Vagina (tissue), 2 donors: ENCODE measurements around the gene CHN1. TPM values are rescaled to one million over a fixed set of nuclear protein-coding genes. Genes with fewer than 3 reads are reported as not detected.
A peak's percentile ranks its signal among the peaks of the same experiment; 100 is the strongest.

Experiments
- DNase-seq, 2 donors: peaks; one replicate each; pipeline ENCODE4 v3.0.0-alpha.2; 2017; ENCODE audit errors: extremely low spot score in 2 of 2
- H3K27ac ChIP-seq: fragments of 200-600 bp; sonication (generic); one replicate; pipeline ENCODE4 v1.5.1; 2019
- H3K27me3 ChIP-seq: fragments of 200-600 bp; sonication (generic); one replicate; pipeline ENCODE4 v1.5.1; 2019
- H3K36me3 ChIP-seq, 2 donors: fragments of 200-600 bp; sonication (generic); one replicate each; pipeline ENCODE4 v1.5.1; 2017 to 2019
- H3K4me1 ChIP-seq: fragments of 200-600 bp; sonication (generic); one replicate; pipeline ENCODE4 v1.5.1; 2019
- H3K4me3 ChIP-seq, 2 donors: fragments of 200-600 bp; sonication (generic); 1 replicate in 1 of 2; 2 replicates in 1 of 2; pipeline ENCODE4 v1.5.1; 2016 to 2019
- H3K9me3 ChIP-seq: fragments of 200-600 bp; sonication (generic); one replicate; pipeline ENCODE4 v1.5.1; 2019
- CTCF ChIP-seq, 3 experiments: fragments of 450-650 bp in 2 of 3; fragments of 200-600 bp in 1 of 3; sonication (generic) in 1 of 3; IDR thresholded peaks; one replicate each; pipeline ENCODE4 v1.5.1; 2017 to 2019; ENCODE audit warnings: antibody characterized with exemption in 3 of 3, mild to moderate bottlenecking in 2 of 3, moderate library complexity in 2 of 3
- POLR2A ChIP-seq, 2 donors: fragments of 450-650 bp; IDR thresholded peaks; one replicate each; pipeline ENCODE4 v1.6.1; 2017; ENCODE audit warnings: antibody characterized with exemption in 2 of 2, mild to moderate bottlenecking in 2 of 2, moderate library complexity in 2 of 2
- POLR2AphosphoS5 ChIP-seq, 2 donors: sonication (generic); formaldehyde crosslinking; IDR thresholded peaks; one replicate each; pipeline ENCODE4 v1.9.0; 2017; ENCODE audit warnings: antibody characterized with exemption in 2 of 2, mild to moderate bottlenecking in 2 of 2, low read depth in 1 of 2; ENCODE audit not compliant: insufficient read depth in 1 of 2
- intact Hi-C: fragments of 100-400 bp; cut with DNase I; formaldehyde crosslinking; loops from one replicate; pipeline ENCODE4 v1.15.1; 2023
- total RNA-seq: library from RNA; depleted of rRNA; stranded (reverse); fragments of >200 nt; gene quantifications from one replicate; pipeline ENCODE4 v1.2.3, GENCODE V29; 2016

Gene CHN1
- total RNA-seq, 1 donor from 2014 or later, result 9.6 TPM

- Histone ChIP-seq H3K27me3 (no peaks in the 10 kb centered on the region), H3K9me3 (no peaks in the 10 kb centered on the region), H3K27ac (no peak overlapping the region), H3K4me1 (peaks cover 9% of the 10 kb centered on the region), H3K4me3 (no peak overlapping the region), H3K36me3 (no peaks in the 10 kb centered on the region)
- intact Hi-C loops, result no loop called here
- no peak for DNase-seq
- TF ChIP-seq POLR2AphosphoS5 (IDR thresholded peaks at IDR 0.05; ENCODE audit: insufficient read depth in 1 of 2, low read depth in 1 of 2) (no peak), CTCF (IDR thresholded peaks at IDR 0.05) (no peak), POLR2A (IDR thresholded peaks at IDR 0.05) (no peak)
These were observed 2.8 kb upstream of the CHN1 start for GRCh38 chr2:175008009-175008408.

- no peak for DNase-seq
- H3K27me3 ChIP-seq, result no peaks in the 10 kb centered on the region
- H3K4me1 ChIP-seq, result peaks cover 9% of the 10 kb centered on the region
- intact Hi-C loops, result no loop called here
- H3K9me3 ChIP-seq, result no peaks in the 10 kb centered on the region
- no peak overlapping the region for H3K27ac ChIP-seq
- TF ChIP-seq POLR2AphosphoS5 (IDR thresholded peaks at IDR 0.05; ENCODE audit: insufficient read depth in 1 of 2, low read depth in 1 of 2) (no peak), POLR2A (IDR thresholded peaks at IDR 0.05) (no peak), CTCF (IDR thresholded peaks at IDR 0.05) (no peak)
- no peaks in the 10 kb centered on the region for H3K36me3 ChIP-seq
- no peak overlapping the region for H3K4me3 ChIP-seq
These were observed 2.3 kb upstream of the CHN1 start for GRCh38 chr2:175007510-175007909.

- no peak for DNase-seq
- Histone ChIP-seq H3K27ac (peak overlapping the region; percentile 85), H3K4me3 (no peak overlapping the region), H3K9me3 (no peaks in the 10 kb centered on the region), H3K27me3 (no peaks in the 10 kb centered on the region), H3K36me3 (no peaks in the 10 kb centered on the region), H3K4me1 (peaks cover 9% of the 10 kb centered on the region)
- intact Hi-C loops, result no loop called here
- TF ChIP-seq POLR2A (IDR thresholded peaks at IDR 0.05) (no peak), CTCF (IDR thresholded peaks at IDR 0.05) (no peak), POLR2AphosphoS5 (IDR thresholded peaks at IDR 0.05; ENCODE audit: insufficient read depth in 1 of 2, low read depth in 1 of 2) (no peak)
These were observed 1.1 kb upstream of the CHN1 start for GRCh38 chr2:175006281-175006680.

GRCh38 chr2:175005733-175006264, 618 bp upstream of the CHN1 start:
- intact Hi-C loops, result no loop called here
- Histone ChIP-seq H3K9me3 (no peaks in the 10 kb centered on the region), H3K36me3 (no peaks in the 10 kb centered on the region), H3K27me3 (no peaks in the 10 kb centered on the region), H3K4me3 (peak overlapping the region; percentile 56 to 76), H3K4me1 (peaks cover 9% of the 10 kb centered on the region), H3K27ac (peak overlapping the region; percentile 85)
- no peak for DNase-seq
- TF ChIP-seq POLR2A (IDR thresholded peaks at IDR 0.05), result no peak
- no peak for TF ChIP-seq POLR2AphosphoS5 (IDR thresholded peaks at IDR 0.05; ENCODE audit: insufficient read depth in 1 of 2, low read depth in 1 of 2)

- intact Hi-C loops, result no loop called here
- H3K4me1 ChIP-seq, result peaks cover 9% of the 10 kb centered on the region
These were observed 526 bp downstream of the CHN1 start for GRCh38 chr2:175004730-175004979.

More at GRCh38 chr2:175004730-175004979, 526 bp downstream of the CHN1 start:
- Histone ChIP-seq H3K4me3 (peak overlapping the region; percentile 56 to 76), H3K9me3 (no peaks in the 10 kb centered on the region), H3K27ac (peak overlapping the region; percentile 85), H3K36me3 (no peaks in the 10 kb centered on the region), H3K27me3 (no peaks in the 10 kb centered on the region)
- no peak for TF ChIP-seq CTCF (IDR thresholded peaks at IDR 0.05)
- no peak for TF ChIP-seq POLR2AphosphoS5 (IDR thresholded peaks at IDR 0.05; ENCODE audit: insufficient read depth in 1 of 2, low read depth in 1 of 2)
- TF ChIP-seq POLR2A (IDR thresholded peaks at IDR 0.05), result no peak
- no peak for DNase-seq
